HK-2 (cell line): Measurements from ENCODE around the gene NHLRC4.
A peak's percentile ranks its signal among the peaks of the same experiment; 100 is the strongest.

ENCODE experiments used
- DNase-seq: peaks from one replicate; pipeline ENCODE4 v3.0.0-alpha.2; 2018; ENCODE audit not compliant: unreplicated experiment

The NHLRC4 gene

GRCh38 chr16:582614-583331 lies 16.0 kb downstream of the NHLRC4 start:
- DNase-seq: no peak

DNA sequence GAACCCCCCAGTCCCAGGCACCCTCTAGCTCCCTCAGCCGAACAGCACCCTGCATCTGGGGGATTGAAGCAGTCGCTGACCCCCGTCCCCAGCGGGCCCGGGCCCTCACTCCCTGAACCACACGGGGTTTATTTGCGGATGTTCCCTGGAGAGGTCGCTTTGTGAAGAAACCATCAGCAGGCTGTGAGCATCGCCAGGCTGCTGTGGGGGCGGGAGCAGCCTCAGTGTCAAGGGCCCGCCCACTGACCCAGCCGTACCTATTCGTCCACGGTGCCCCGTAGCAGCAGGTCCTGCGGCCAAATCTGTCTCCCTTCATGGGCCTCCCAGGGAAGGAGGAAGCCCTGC lies 16.6 kb downstream of the NHLRC4 start:
- no peak for DNase-seq

- DNase-seq: no peak
Measured at GRCh38 chr16:583815-584591, 17.2 kb downstream of the NHLRC4 start.

GRCh38 chr16:585351-585750 lies 18.5 kb downstream of the NHLRC4 start:
- DNase-seq: no peak

- DNase-seq: no peak
Measured at GRCh38 chr16:586047-586644, 19.3 kb downstream of the NHLRC4 start.

- DNase-seq: no peak
Measured at GRCh38 chr16:586645-587590, 20.1 kb downstream of the NHLRC4 start.

DNA sequence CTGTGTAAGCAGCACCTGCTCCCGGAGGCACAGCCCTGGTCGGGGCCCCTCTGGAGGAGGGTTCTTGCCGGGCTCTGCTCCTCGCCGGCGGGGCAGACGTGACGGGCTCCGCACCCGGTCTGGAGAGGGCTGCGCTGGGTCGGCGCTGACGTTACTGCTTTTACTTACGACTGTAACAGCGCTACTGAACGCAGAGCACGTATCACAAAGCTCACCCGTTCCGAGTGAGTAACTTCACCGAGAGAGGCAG lies 21.8 kb downstream of the NHLRC4 start:
- DNase-seq: peak; percentile 62

GRCh38 chr16:588889-589657 lies 22.3 kb downstream of the NHLRC4 start:
- DNase-seq: peak; percentile 94

- DNase-seq: peak; percentile 96
Measured at GRCh38 chr16:589658-590187, 22.9 kb downstream of the NHLRC4 start, which contains the start of gene RAB40C. RAB40C (plus strand) TSS chr16:590066; CDS start chr16:590292, 226 bp downstream.

DNA sequence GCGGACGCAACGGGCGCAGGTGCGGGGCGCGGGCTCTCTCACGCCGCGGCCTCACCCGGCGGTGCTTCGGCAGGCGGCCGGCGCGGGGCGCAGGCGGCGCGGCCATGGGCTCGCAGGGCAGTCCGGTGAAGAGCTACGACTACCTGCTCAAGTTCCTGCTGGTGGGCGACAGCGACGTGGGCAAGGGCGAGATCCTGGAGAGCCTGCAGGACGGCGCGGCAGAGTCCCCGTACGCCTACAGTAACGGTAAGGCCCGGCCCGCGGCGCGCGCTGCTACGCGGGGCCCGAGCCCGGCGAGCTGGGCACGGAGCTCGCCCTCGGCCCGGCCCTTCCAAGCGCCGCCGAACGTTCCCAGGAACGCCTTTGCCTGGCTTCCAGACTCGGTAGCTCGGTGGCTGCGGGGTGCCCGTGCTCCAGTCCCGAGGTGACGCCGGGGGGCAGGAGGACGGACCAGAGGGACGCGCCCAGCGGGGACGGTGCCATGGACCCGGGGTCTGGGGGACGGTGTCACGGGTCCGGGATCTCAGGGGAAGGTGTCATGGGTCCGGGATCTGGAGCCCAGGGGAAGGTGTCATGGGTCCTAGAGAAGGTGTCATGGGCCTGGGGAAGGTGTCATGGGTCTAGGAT lies 23.5 kb downstream of the NHLRC4 start:
- no peak for DNase-seq

GRCh38 chr16:590815-591200 lies 24.0 kb downstream of the NHLRC4 start:
- no peak for DNase-seq

DNA sequence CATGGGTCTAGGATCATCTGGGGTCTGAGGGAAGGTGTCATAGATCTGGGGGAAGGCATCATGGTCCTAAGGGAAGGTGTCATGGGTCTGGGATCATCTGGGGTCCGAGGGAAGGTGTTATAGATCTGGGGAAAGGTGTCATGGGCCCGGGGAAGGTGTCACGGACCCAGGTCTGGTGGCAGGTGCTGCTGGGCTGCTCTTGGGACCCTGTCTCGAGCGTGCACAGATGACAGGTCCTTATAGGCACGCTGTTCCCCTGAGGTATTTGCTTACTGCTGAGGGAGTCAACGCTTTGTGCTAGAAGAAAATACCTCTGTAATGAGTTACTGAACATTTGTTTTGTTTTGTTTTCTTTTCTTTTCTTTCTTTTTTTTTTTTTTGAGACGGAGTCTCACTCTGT lies 24.4 kb downstream of the NHLRC4 start:
- DNase-seq: no peak

GRCh38 chr16:591892-592517 lies 25.2 kb downstream of the NHLRC4 start:
- DNase-seq: no peak

GRCh38 chr16:592518-593306 lies 25.9 kb downstream of the NHLRC4 start:
- DNase-seq: no peak

DNA sequence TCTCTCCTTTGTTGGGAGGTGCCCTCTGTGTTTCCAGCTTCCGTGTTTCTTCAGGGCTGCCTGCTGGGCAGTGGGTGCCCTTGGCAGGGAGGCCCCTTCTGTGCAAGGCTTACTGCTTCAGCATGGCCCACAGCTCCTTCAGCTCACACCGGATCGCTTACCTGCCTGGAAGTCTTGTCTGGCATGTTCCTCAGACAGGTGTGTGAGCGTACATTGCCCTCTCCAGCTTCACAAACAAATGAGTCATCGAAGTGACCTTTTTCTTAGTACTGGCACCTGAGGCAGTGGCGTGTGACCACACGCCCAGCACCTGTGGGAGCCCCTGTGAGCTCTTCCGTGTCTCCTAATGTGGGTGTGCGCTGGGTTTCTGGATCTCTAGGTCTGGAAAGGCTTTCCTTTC lies 26.6 kb downstream of the NHLRC4 start:
- DNase-seq: no peak

GRCh38 chr16:593807-594206 lies 27.0 kb downstream of the NHLRC4 start:
- no peak for DNase-seq

GRCh38 chr16:595094-595528 lies 28.3 kb downstream of the NHLRC4 start:
- DNase-seq: no peak

- DNase-seq: no peak
Measured at GRCh38 chr16:595942-596735, 29.3 kb downstream of the NHLRC4 start.

GRCh38 chr16:596736-597060 lies 29.9 kb downstream of the NHLRC4 start:
- DNase-seq: no peak
